Activated CD4-positive, alpha-beta memory T cell treated with anti-CD3 and anti-CD28 coated beads for 36 hours (primary cell): Measurements from ENCODE around the gene FNDC5. TPM values are rescaled to one million over a fixed set of nuclear protein-coding genes. Genes with fewer than 3 reads are reported as not detected.

ENCODE experiments used
- CTCF ChIA-PET: fragments of 350-600 bp; sonication (Branson Sonifier 250); formaldehyde crosslinking; loops from one replicate; lab custom pipeline; 2021; ENCODE audit warnings: antibody characterized with exemption, inconsistent platforms; lab: Charles Lee
- POLR2A ChIA-PET: fragments of 350-600 bp; sonication (Branson Sonifier 250); formaldehyde crosslinking; loops from one replicate; lab custom pipeline; 2021; ENCODE audit warnings: antibody characterized with exemption; lab: Charles Lee
- DNase-seq: peaks from one replicate; pipeline ENCODE4 v3.0.0-alpha.2; 2020
- H3K27ac Mint-ChIP-seq: one replicate; pipeline ENCODE4 v1.8.0; 2021; ENCODE audit warnings: mixed read lengths
- H3K27me3 Mint-ChIP-seq: one replicate; pipeline ENCODE4 v1.8.0; 2021; ENCODE audit warnings: mixed read lengths
- H3K36me3 Mint-ChIP-seq: one replicate; pipeline ENCODE4 v1.8.0; 2021; ENCODE audit warnings: mixed read lengths
- H3K4me1 Mint-ChIP-seq: one replicate; pipeline ENCODE4 v1.8.0; 2021; ENCODE audit warnings: low read depth, mixed read lengths
- H3K4me3 Mint-ChIP-seq: one replicate; pipeline ENCODE4 v1.8.0; 2021; ENCODE audit warnings: mild to moderate bottlenecking, mixed read lengths
- H3K9me3 Mint-ChIP-seq: one replicate; pipeline ENCODE4 v1.8.0; 2021; ENCODE audit warnings: mixed read lengths
- intact Hi-C: fragments of 100-400 bp; cut with micrococcal nuclease; formaldehyde crosslinking; loops from one replicate; pipeline ENCODE4 v1.15.1; 2023
- total RNA-seq, 2 experiments: library from RNA; stranded (reverse); gene quantifications; one replicate each; pipeline ENCODE4 v1.2.3, GENCODE V29; 2021

The FNDC5 gene
- total RNA-seq, 2 experiments from 2014 or later, result not detected

GRCh38 chr1:32868085-32868484, 2.6 kb downstream of the FNDC5 start:
- intact Hi-C loops, result no loop called here
- Mint-ChIP-seq H3K9me3 (no peaks in the 10 kb centered on the region), H3K27me3 (peaks cover 27% of the 10 kb centered on the region), H3K4me1 (peaks cover 9% of the 10 kb centered on the region), H3K36me3 (peaks cover 5% of the 10 kb centered on the region), H3K4me3 (no peak overlapping the region), H3K27ac (no peak overlapping the region)
- ChIA-PET POLR2A (no interaction called here), CTCF (interaction anchor here (1.6 kb wide), 1 partner anchor 8 kb away, joined by 6 read pairs; no protein-coding TSS in a partner anchor)
- peak; percentile 2 for DNase-seq

GRCh38 chr1:32867671-32868070, 3.0 kb downstream of the FNDC5 start:
- ChIA-PET CTCF (interaction anchor here (1.6 kb wide), 1 partner anchor 8 kb away, joined by 6 read pairs; no protein-coding TSS in a partner anchor), POLR2A (no interaction called here)
- no peaks in the 10 kb centered on the region for H3K9me3 Mint-ChIP-seq
- H3K4me3 Mint-ChIP-seq, result no peak overlapping the region
- H3K27me3 Mint-ChIP-seq, result peaks cover 25% of the 10 kb centered on the region
- peaks cover 5% of the 10 kb centered on the region for H3K36me3 Mint-ChIP-seq
- intact Hi-C loops, result no loop called here
- DNase-seq, result no peak
- no peak overlapping the region for H3K27ac Mint-ChIP-seq
- peaks cover 9% of the 10 kb centered on the region for H3K4me1 Mint-ChIP-seq

GRCh38 chr1:32867151-32867550, 3.6 kb downstream of the FNDC5 start:
- CTCF ChIA-PET, result interaction anchor here (1.5 to 2.0 kb wide), 3 partner anchors 9 to 155 kb away, joined by 4 to 6 read pairs (median 6); no protein-coding TSS in a partner anchor
- DNase-seq, result peak; percentile 0
- Mint-ChIP-seq H3K9me3 (no peaks in the 10 kb centered on the region), H3K27me3 (peaks cover 24% of the 10 kb centered on the region), H3K36me3 (peaks cover 5% of the 10 kb centered on the region), H3K4me3 (no peak overlapping the region), H3K4me1 (peaks cover 9% of the 10 kb centered on the region), H3K27ac (no peak overlapping the region)
- POLR2A ChIA-PET, result no interaction called here
- intact Hi-C loops, result no loop called here

- POLR2A ChIA-PET, result no interaction called here
- CTCF ChIA-PET, result interaction anchor here (1.5 to 2.0 kb wide), 2 partner anchors 21 to 154 kb away, joined by 4 to 6 read pairs; no protein-coding TSS in a partner anchor
- Mint-ChIP-seq H3K36me3 (peaks cover 10% of the 10 kb centered on the region), H3K27me3 (peaks cover 12% of the 10 kb centered on the region), H3K4me3 (no peak overlapping the region), H3K27ac (no peak overlapping the region), H3K4me1 (peaks cover 5% of the 10 kb centered on the region), H3K9me3 (no peaks in the 10 kb centered on the region)
- DNase-seq, result no peak
- intact Hi-C loops, result no loop called here
These were observed 4.9 kb downstream of the FNDC5 start for GRCh38 chr1:32865639-32866405.

GRCh38 chr1:32864375-32865019, 6.2 kb downstream of the FNDC5 start:
- intact Hi-C loops, result no loop called here
- CTCF ChIA-PET, result interaction anchor here (1.9 kb wide), 1 partner anchor 152 kb away, joined by 4 read pairs; no protein-coding TSS in a partner anchor

GRCh38 chr1:32863881-32864245, 6.8 kb downstream of the FNDC5 start:
- CTCF ChIA-PET, result interaction anchor here (1.5 to 1.9 kb wide), 2 partner anchors 12 to 152 kb away, joined by 4 to 6 read pairs; no protein-coding TSS in a partner anchor
- no peak overlapping the region for H3K4me3 Mint-ChIP-seq
- intact Hi-C loops, result no loop called here
- H3K4me1 Mint-ChIP-seq, result no peaks in the 10 kb centered on the region
- POLR2A ChIA-PET, result interaction anchor here (0.6 kb wide), 1 partner anchor 27 kb away, joined by 3 read pairs; no protein-coding TSS in a partner anchor
- no peaks in the 10 kb centered on the region for H3K9me3 Mint-ChIP-seq
- peak; percentile 4 for DNase-seq
- H3K27ac Mint-ChIP-seq, result no peak overlapping the region
- no peaks in the 10 kb centered on the region for H3K27me3 Mint-ChIP-seq
- H3K36me3 Mint-ChIP-seq, result peaks cover 10% of the 10 kb centered on the region

More at GRCh38 chr1:32864375-32865019, 6.2 kb downstream of the FNDC5 start:
- Mint-ChIP-seq H3K4me1 (no peaks in the 10 kb centered on the region), H3K9me3 (no peaks in the 10 kb centered on the region), H3K27me3 (peaks cover 5% of the 10 kb centered on the region), H3K4me3 (no peak overlapping the region), H3K36me3 (peaks cover 10% of the 10 kb centered on the region), H3K27ac (no peak overlapping the region)
- POLR2A ChIA-PET, result no interaction called here
- peak; percentile 4 for DNase-seq

- peak; percentile 2 for DNase-seq
- ChIA-PET CTCF (interaction anchor here (0.6 to 1.9 kb wide), 4 partner anchors 13 to 151 kb away, joined by 3 to 6 read pairs (median 4); no protein-coding TSS in a partner anchor), POLR2A (interaction anchor here (0.6 kb wide), 1 partner anchor 26 kb away, joined by 3 read pairs; no protein-coding TSS in a partner anchor)
- Mint-ChIP-seq H3K27me3 (no peaks in the 10 kb centered on the region), H3K9me3 (no peaks in the 10 kb centered on the region), H3K4me1 (no peaks in the 10 kb centered on the region), H3K27ac (no peak overlapping the region), H3K4me3 (no peak overlapping the region), H3K36me3 (peaks cover 10% of the 10 kb centered on the region)
- intact Hi-C loops, result no loop called here
These were observed 7.4 kb downstream of the FNDC5 start for GRCh38 chr1:32863218-32863880.

GRCh38 chr1:32861904-32862695, 8.6 kb downstream of the FNDC5 start:
- peaks cover 11% of the 10 kb centered on the region for H3K36me3 Mint-ChIP-seq
- no peaks in the 10 kb centered on the region for H3K9me3 Mint-ChIP-seq
- no peak overlapping the region for H3K27ac Mint-ChIP-seq
- ChIA-PET CTCF (interaction anchor here (0.6 to 3.2 kb wide), 6 partner anchors 10 to 150 kb away, joined by 3 to 17 read pairs (median 4); no protein-coding TSS in a partner anchor), POLR2A (no interaction called here)
- no peak overlapping the region for H3K4me3 Mint-ChIP-seq
- no peaks in the 10 kb centered on the region for H3K27me3 Mint-ChIP-seq
- no peak for DNase-seq
- H3K4me1 Mint-ChIP-seq, result no peaks in the 10 kb centered on the region
- intact Hi-C loops, result no loop called here

GRCh38 chr1:32860566-32860965, 10.1 kb downstream of the FNDC5 start:
- H3K27ac Mint-ChIP-seq, result no peak overlapping the region
- H3K36me3 Mint-ChIP-seq, result peaks cover 16% of the 10 kb centered on the region
- ChIA-PET CTCF (interaction anchor here (1.0 to 3.2 kb wide), 4 partner anchors 12 to 148 kb away, joined by 3 to 17 read pairs (median 4); no protein-coding TSS in a partner anchor), POLR2A (no interaction called here)
- intact Hi-C loops, result no loop called here
- no peaks in the 10 kb centered on the region for H3K27me3 Mint-ChIP-seq
- no peak for DNase-seq
- H3K9me3 Mint-ChIP-seq, result no peaks in the 10 kb centered on the region
- H3K4me3 Mint-ChIP-seq, result no peak overlapping the region
- H3K4me1 Mint-ChIP-seq, result no peaks in the 10 kb centered on the region

GRCh38 chr1:32859915-32860314, 10.8 kb downstream of the FNDC5 start:
- Mint-ChIP-seq H3K27me3 (no peaks in the 10 kb centered on the region), H3K4me1 (no peaks in the 10 kb centered on the region), H3K27ac (no peak overlapping the region), H3K36me3 (peaks cover 17% of the 10 kb centered on the region), H3K4me3 (no peak overlapping the region), H3K9me3 (no peaks in the 10 kb centered on the region)
- no peak for DNase-seq
- intact Hi-C loops, result no loop called here
- CTCF ChIA-PET, result interaction anchor here (0.6 to 3.2 kb wide), 5 partner anchors 12 to 238 kb away, joined by 3 to 17 read pairs (median 3); no protein-coding TSS in a partner anchor
- POLR2A ChIA-PET, result no interaction called here

GRCh38 chr1:32858791-32859190, 11.9 kb downstream of the FNDC5 start:
- H3K27me3 Mint-ChIP-seq, result no peaks in the 10 kb centered on the region
- intact Hi-C loops, result no loop called here
- DNase-seq, result no peak
- no peak overlapping the region for H3K27ac Mint-ChIP-seq
- CTCF ChIA-PET, result interaction anchor here (3.2 kb wide), 1 partner anchor 13 kb away, joined by 17 read pairs; no protein-coding TSS in a partner anchor
- no peaks in the 10 kb centered on the region for H3K9me3 Mint-ChIP-seq
- no peaks in the 10 kb centered on the region for H3K4me1 Mint-ChIP-seq
- POLR2A ChIA-PET, result no interaction called here
- peaks cover 24% of the 10 kb centered on the region for H3K36me3 Mint-ChIP-seq
- H3K4me3 Mint-ChIP-seq, result no peak overlapping the region
